PC-3 (cell line): Measurements from ENCODE around the gene DTD1. TPM values are rescaled to one million over a fixed set of nuclear protein-coding genes. Genes with fewer than 3 reads are reported as not detected.

Experiments used
- ATAC-seq: fragments of 200-7000 bp; cut with Tn5 transposase; 2 replicates; pipeline ENCODE4 v1.9.1; 2020; ENCODE audit warnings: mild to moderate bottlenecking, moderate library complexity
- BruUV-seq: library from RNA; stranded (reverse); fragments of 400-500 nt; replicated peaks from 2 replicates; lab custom pipeline; 2021; lab: Mats Ljungman, UMichigan
- CTCF ChIA-PET: fragments of 300-600 bp; sonication (Branson Sonifier 250); formaldehyde crosslinking; loops from one replicate; lab custom pipeline; 2022; ENCODE audit warnings: antibody characterized with exemption; lab: Charles Lee
- POLR2A ChIA-PET: fragments of 300-600 bp; sonication (Branson Sonifier 250); formaldehyde crosslinking; loops from one replicate; lab custom pipeline; 2022; ENCODE audit warnings: antibody characterized with exemption; ENCODE audit not compliant: unreplicated experiment; lab: Charles Lee
- DNase-seq: peaks from one replicate; pipeline ENCODE4 v3.0.0-alpha.2; 2015
- H2AFZ ChIP-seq: fragments of 300-600 bp; sonication (generic); 2 replicates; pipeline ENCODE4 v1.6.0; 2016; ENCODE audit warnings: antibody characterized with exemption, low read length
- H3F3A ChIP-seq: fragments of 300-600 bp; sonication (generic); one replicate; pipeline ENCODE4 v1.6.0; 2017; ENCODE audit warnings: antibody characterized with exemption, low read length, control low read depth, mild to moderate bottlenecking; ENCODE audit not compliant: unreplicated experiment
- H3K27ac ChIP-seq: fragments of 300-600 bp; sonication (generic); 2 replicates; pipeline ENCODE4 v1.5.1; 2016; ENCODE audit warnings: mild to moderate bottlenecking, low read length
- H3K27me3 ChIP-seq: fragments of 300-600 bp; sonication (generic); 2 replicates; pipeline ENCODE4 v1.6.1; 2016; ENCODE audit warnings: low read length, mixed read lengths
- H3K36me3 ChIP-seq: fragments of 300-600 bp; sonication (generic); 2 replicates; pipeline ENCODE4 v1.6.1; 2016; ENCODE audit warnings: low read depth, mixed run types, low read length, mixed read lengths
- H3K4me1 ChIP-seq: fragments of 300-600 bp; sonication (generic); 2 replicates; pipeline ENCODE4 v1.5.1; 2016; ENCODE audit warnings: low read length; ENCODE audit not compliant: insufficient read depth
- H3K4me2 ChIP-seq: fragments of 300-600 bp; sonication (generic); 2 replicates; pipeline ENCODE4 v1.6.0; 2016; ENCODE audit warnings: low read length
- H3K4me3 ChIP-seq: fragments of 300-600 bp; sonication (generic); 2 replicates; pipeline ENCODE4 v1.5.1; 2016; ENCODE audit warnings: mild to moderate bottlenecking, low read length, mixed read lengths
- H3K79me2 ChIP-seq: fragments of 300-600 bp; sonication (generic); 2 replicates; pipeline ENCODE4 v1.6.1; 2017; ENCODE audit warnings: low read length, mixed read lengths
- H3K9ac ChIP-seq: fragments of 300-600 bp; sonication (generic); 2 replicates; pipeline ENCODE4 v1.6.0; 2016; ENCODE audit warnings: mild to moderate bottlenecking, low read length
- H3K9me2 ChIP-seq: fragments of 300-600 bp; sonication (generic); replicated peaks from 2 replicates; pipeline ENCODE4 v1.6.1; 2016; ENCODE audit warnings: mixed run types, low read length, mixed read lengths
- H3K9me3 ChIP-seq: fragments of 300-600 bp; sonication (generic); 2 replicates; pipeline ENCODE4 v1.6.1; 2016; ENCODE audit warnings: low read length, mixed read lengths
- H4K20me1 ChIP-seq: fragments of 300-600 bp; sonication (generic); 2 replicates; pipeline ENCODE4 v1.6.1; 2016; ENCODE audit warnings: low read length, mixed read lengths
- CTCF ChIP-seq: fragments of 300-600 bp; sonication (generic); conservative IDR thresholded peaks from 2 replicates; pipeline ENCODE4 v1.5.1; 2017; ENCODE audit warnings: antibody characterized with exemption, low read depth, mild to moderate bottlenecking, low read length
- EZH2 ChIP-seq: fragments of 300-600 bp; sonication (generic); IDR thresholded peaks from one replicate; pipeline ENCODE4 v1.6.1; 2017; ENCODE audit warnings: antibody characterized with exemption, mild to moderate bottlenecking, low read length; ENCODE audit not compliant: unreplicated experiment
- EZH2phosphoT487 ChIP-seq: fragments of 300-600 bp; sonication (generic); IDR thresholded peaks from 2 replicates; pipeline ENCODE4 v1.6.1; 2018; ENCODE audit warnings: mild to moderate bottlenecking, antibody characterized with exemption, low read length, borderline replicate concordance
- intact Hi-C: fragments of 100-400 bp; cut with micrococcal nuclease; formaldehyde crosslinking; loops from 2 replicates; pipeline ENCODE4 v1.9.0; 2023
- total RNA-seq: library from RNA; depleted of rRNA; stranded (reverse); fragments of >200 nt; gene quantifications from 2 replicates; pipeline ENCODE4 v1.2.3, GENCODE V29; 2014

The DTD1 gene
- total RNA-seq, 1 experiment from 2014 or later = 124 TPM

GRCh38 chr20:18702736-18703135, 114.9 kb downstream of the DTD1 start:
- Histone ChIP-seq H3K36me3 (no peaks in the 10 kb centered on the region), H4K20me1 (no peaks in the 10 kb centered on the region), H3F3A (no peaks in the 10 kb centered on the region), H3K9me2 (no peaks in the 10 kb centered on the region), H3K4me1 (no peaks in the 10 kb centered on the region), H3K4me3 (no peak overlapping the region), H2AFZ (no peak overlapping the region), H3K79me2 (no peaks in the 10 kb centered on the region), H3K4me2 (no peak overlapping the region), H3K9ac (no peak overlapping the region), H3K27ac (no peak overlapping the region), H3K9me3 (no peaks in the 10 kb centered on the region), H3K27me3 (no peaks in the 10 kb centered on the region)
- BruUV-seq = no TSS peak
- ChIA-PET CTCF (no interaction called here), POLR2A (no interaction called here)
- no peak for TF ChIP-seq EZH2
- TF ChIP-seq EZH2phosphoT487 = no peak
- no peak for TF ChIP-seq CTCF
- no peak for ATAC-seq
- no peak for DNase-seq
- intact Hi-C loops = no loop called here

- Histone ChIP-seq H3F3A (no peaks in the 10 kb centered on the region), H3K4me2 (no peak overlapping the region), H3K79me2 (no peaks in the 10 kb centered on the region), H3K27ac (no peak overlapping the region), H3K36me3 (no peaks in the 10 kb centered on the region), H3K4me1 (no peaks in the 10 kb centered on the region), H3K9me3 (no peaks in the 10 kb centered on the region), H3K4me3 (no peak overlapping the region), H3K9ac (no peak overlapping the region), H4K20me1 (no peaks in the 10 kb centered on the region), H3K9me2 (no peaks in the 10 kb centered on the region), H3K27me3 (no peaks in the 10 kb centered on the region), H2AFZ (no peak overlapping the region)
- no peak for ATAC-seq
- CTCF ChIA-PET = no interaction called here
- no peak for DNase-seq
- POLR2A ChIA-PET = no interaction called here
- no peak for TF ChIP-seq EZH2phosphoT487
- no peak for TF ChIP-seq EZH2
- no peak for TF ChIP-seq CTCF
- intact Hi-C loops = no loop called here
- no TSS peak for BruUV-seq
These were observed 117.6 kb downstream of the DTD1 start for GRCh38 chr20:18705490-18705889.

- no peak overlapping the region for H2AFZ ChIP-seq
- intact Hi-C loops = no loop called here
- no peaks in the 10 kb centered on the region for H3K9me3 ChIP-seq
- ChIA-PET POLR2A (no interaction called here), CTCF (no interaction called here)
- DNase-seq = no peak
- no peak overlapping the region for H3K27ac ChIP-seq
- no peak for ATAC-seq
- H3K27me3 ChIP-seq = no peaks in the 10 kb centered on the region
- no peaks in the 10 kb centered on the region for H3F3A ChIP-seq
- H3K4me2 ChIP-seq = no peak overlapping the region
- no peak overlapping the region for H3K4me3 ChIP-seq
- H4K20me1 ChIP-seq = no peaks in the 10 kb centered on the region
- no peaks in the 10 kb centered on the region for H3K79me2 ChIP-seq
- no peak for TF ChIP-seq EZH2
- no peak overlapping the region for H3K9ac ChIP-seq
- no TSS peak for BruUV-seq
- H3K9me2 ChIP-seq = no peaks in the 10 kb centered on the region
- H3K36me3 ChIP-seq = no peaks in the 10 kb centered on the region
- no peaks in the 10 kb centered on the region for H3K4me1 ChIP-seq
These were observed 118.1 kb downstream of the DTD1 start for GRCh38 chr20:18705910-18706309.
